Endothelial cell of umbilical vein (primary cell): ENCODE measurements around the gene MS4A10. TPM values are rescaled to one million over a fixed set of nuclear protein-coding genes. Genes with fewer than 3 reads are reported as not detected.

Source experiments
- BruUV-seq: library from RNA; stranded (reverse); fragments of 400-500 nt; replicated peaks from 2 replicates; lab custom pipeline; 2021; lab: Mats Ljungman, UMichigan
- CTCF ChIA-PET: fragments of 300-600, 350-600 bp; sonication (Branson Sonifier 250); formaldehyde crosslinking; loops from one replicate; lab custom pipeline; 2021; ENCODE audit warnings: antibody characterized with exemption, inconsistent platforms; lab: Charles Lee
- POLR2A ChIA-PET: fragments of 300-600, 350-600 bp; sonication (Branson Sonifier 250); formaldehyde crosslinking; loops from one replicate; lab custom pipeline; 2021; ENCODE audit warnings: antibody characterized with exemption, inconsistent platforms; lab: Charles Lee
- DNase-seq: peaks from one replicate; pipeline ENCODE4 v3.0.0-alpha.2; 2011; ENCODE audit warnings: low read depth, low spot score
- FAIRE-seq: peaks from 2 replicates; lab custom pipeline; 2011; peaks lifted over from hg19 to GRCh38; lab: Jason Lieb, UNC
- H2AFZ ChIP-seq: 2 replicates; pipeline ENCODE4 v1.6.0; 2012; ENCODE audit warnings: low read depth, low read length, control low read depth, inconsistent platforms
- H3K27ac ChIP-seq: 2 replicates; pipeline ENCODE4 v1.5.1; 2011; ENCODE audit warnings: low read depth, mild to moderate bottlenecking, control low read depth, low read length, moderate library complexity; ENCODE audit not compliant: insufficient read depth
- H3K27me3 ChIP-seq, 2 experiments: 2 replicates each; pipeline versions ENCODE4 v1.6.0 to v1.6.1; 2011; ENCODE audit warnings: low read length in 2 of 2, mixed read lengths in 1 of 2; ENCODE audit not compliant: control insufficient read depth in 2 of 2, insufficient read depth in 2 of 2
- H3K36me3 ChIP-seq, 2 experiments: 2 replicates in 1 of 2; 3 replicates in 1 of 2; pipeline ENCODE4 v1.5.1; 2011; ENCODE audit warnings: low read length in 2 of 2, mild to moderate bottlenecking in 1 of 2, moderate library complexity in 1 of 2; ENCODE audit not compliant: control insufficient read depth in 2 of 2, insufficient read depth in 2 of 2; ENCODE audit errors: extremely low read depth in 1 of 2
- H3K4me1 ChIP-seq: 3 replicates; pipeline ENCODE4 v1.5.1; 2011; ENCODE audit warnings: mild to moderate bottlenecking, low read length; ENCODE audit not compliant: control insufficient read depth, insufficient read depth; ENCODE audit errors: extremely low read depth
- H3K4me2 ChIP-seq: 2 replicates; pipeline ENCODE4 v1.6.1; 2011; ENCODE audit warnings: low read length, control low read depth, mixed read lengths; ENCODE audit not compliant: insufficient read depth
- H3K4me3 ChIP-seq, 3 experiments: fragments of 200-600 bp in 1 of 3; sonication (generic), shearing (Covaris generic) in 1 of 3; replicated peaks in 1 of 3; 2 replicates each; pipeline ENCODE4 v1.5.1; 2011 to 2016; ENCODE audit warnings: control low read depth in 3 of 3, low read length in 3 of 3, mild to moderate bottlenecking in 2 of 3, inconsistent platforms in 1 of 3, low read depth in 1 of 3, moderate library complexity in 1 of 3; ENCODE audit not compliant: insufficient read depth in 1 of 3
- H3K79me2 ChIP-seq: 2 replicates; pipeline ENCODE4 v1.6.0; 2012; ENCODE audit warnings: low read length, inconsistent platforms; ENCODE audit not compliant: control insufficient read depth, insufficient read depth
- H3K9ac ChIP-seq: replicated peaks from 2 replicates; pipeline ENCODE3; 2011; ENCODE audit warnings: low read length, control low read depth; ENCODE audit not compliant: insufficient read depth; ENCODE audit errors: extremely low read depth
- H3K9me1 ChIP-seq: replicated peaks from 3 replicates; pipeline ENCODE4 v1.6.0; 2011; ENCODE audit warnings: mild to moderate bottlenecking, low read length; ENCODE audit not compliant: control insufficient read depth, insufficient read depth; ENCODE audit errors: extremely low read depth
- H3K9me3 ChIP-seq: replicated peaks from 2 replicates; pipeline ENCODE4 v1.5.1; 2012; ENCODE audit warnings: low read length, inconsistent platforms; ENCODE audit not compliant: control insufficient read depth, insufficient read depth
- H4K20me1 ChIP-seq: replicated peaks from 2 replicates; pipeline ENCODE3; 2011; ENCODE audit warnings: mild to moderate bottlenecking, low read length; ENCODE audit not compliant: control insufficient read depth, insufficient read depth; ENCODE audit errors: extremely low read depth
- EZH2 ChIP-seq: IDR thresholded peaks from 2 replicates; pipeline ENCODE4 v1.6.1; 2012; ENCODE audit warnings: borderline replicate concordance, low read depth, mild to moderate bottlenecking, moderate library complexity, low read length, inconsistent platforms; ENCODE audit not compliant: severe bottlenecking
- FOS ChIP-seq: IDR thresholded peaks from 2 replicates; pipeline ENCODE4 v1.6.1; 2011; ENCODE audit warnings: mild to moderate bottlenecking, low read length, moderate library complexity, borderline replicate concordance; ENCODE audit not compliant: insufficient read depth
- GATA2 ChIP-seq: IDR thresholded peaks from 2 replicates; pipeline ENCODE4 v1.7.0; 2011; ENCODE audit warnings: low read depth, mild to moderate bottlenecking, moderate library complexity, mixed read lengths, low read length; ENCODE audit not compliant: insufficient read length, insufficient read depth
- JUN ChIP-seq: IDR thresholded peaks from 2 replicates; pipeline ENCODE4 v1.6.1; 2011; ENCODE audit warnings: borderline replicate concordance, low read depth; ENCODE audit not compliant: insufficient read length, insufficient read depth
- MYC ChIP-seq: IDR thresholded peaks from one replicate; pipeline ENCODE4 v1.6.1; 2011; ENCODE audit warnings: mild to moderate bottlenecking, low read depth, low read length
- POLR2A ChIP-seq: IDR thresholded peaks from 2 replicates; pipeline ENCODE4 v1.6.1; 2012; ENCODE audit warnings: low read depth, mild to moderate bottlenecking, control low read depth, low read length
- POLR2AphosphoS5 ChIP-seq: IDR thresholded peaks from 2 replicates; pipeline ENCODE4 v1.6.1; 2012; ENCODE audit warnings: low read depth, mild to moderate bottlenecking, control low read depth, low read length, moderate library complexity; ENCODE audit not compliant: insufficient read depth
- dilution Hi-C: fragments of 300-500 bp; cut with MboI; formaldehyde crosslinking; loops from one replicate; pipeline ENCODE4 v1.15.0; 2019; ENCODE audit warnings: low sequenced_read_pairs; ENCODE audit not compliant: extremely low pct_ligation_motif_present
- intact Hi-C: fragments of 100-400 bp; cut with micrococcal nuclease; formaldehyde crosslinking; loops from one replicate; pipeline ENCODE4 v1.10.0; 2022
- polyA plus RNA-seq, 4 experiments: library from polyadenylated mRNA; depleted of rRNA in 3 of 4; stranded (reverse) in 3 of 4; unstranded in 1 of 4; fragments of >200 nt; gene quantifications; 2 replicates each; pipeline versions ENCODE4 v1.2.1 to v1.2.3, GENCODE V29; 2011 to 2012; ENCODE audit warnings: missing spikeins in 1 of 4
- total RNA-seq: library from RNA; stranded (reverse); gene quantifications from 2 replicates; pipeline ENCODE4 v1.2.3, GENCODE V29; 2021
- TF ChIP-seq, protein P1 (sequence below), 2 donors: IDR thresholded peaks; 1 replicate in 1 of 2; 2 replicates in 1 of 2; pipeline ENCODE4 v1.5.1; 2011; ENCODE audit warnings: low read length in 2 of 2, mild to moderate bottlenecking in 2 of 2, moderate library complexity in 2 of 2, control low read depth in 1 of 2, inconsistent platforms in 1 of 2, low read depth in 1 of 2; ENCODE audit not compliant: insufficient read depth in 1 of 2; ENCODE audit errors: extremely low read depth in 1 of 2
- TF ChIP-seq, protein P2 (sequence below): IDR thresholded peaks from 2 replicates; pipeline ENCODE4 v1.6.1; 2011; ENCODE audit not compliant: insufficient read depth, insufficient read length

MS4A10 gene
- total and polyA plus RNA-seq, 2 donors (not counting 3 experiments of a cell fraction or from before 2014, with no cell fraction given), result not detected

DNA sequence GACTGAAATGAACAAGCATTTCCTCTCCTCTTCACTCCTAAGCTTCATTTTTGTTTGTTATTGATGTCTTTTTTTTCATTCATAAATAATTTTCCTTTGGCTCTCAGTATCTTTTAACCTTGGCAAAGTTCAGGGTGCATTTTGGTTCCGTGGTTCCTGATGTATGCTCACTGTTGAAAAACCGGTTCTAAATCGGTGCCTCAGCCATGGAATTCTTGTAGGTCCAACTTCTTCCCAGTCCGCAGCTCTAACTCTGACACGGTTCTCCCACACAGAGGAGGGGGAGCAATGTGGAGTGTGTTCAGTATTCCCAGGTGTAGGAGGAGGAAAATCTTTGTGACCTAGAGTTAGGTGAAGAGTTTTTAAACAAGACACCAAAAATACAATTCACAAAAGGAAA, 41.0 kb upstream of the MS4A10 start:
- CTCF ChIA-PET, result no interaction called here
- Histone ChIP-seq H2AFZ (no peak overlapping the region), H3K4me3 (no peak overlapping the region), H3K27me3 (peaks cover 0 to 5% of the 10 kb centered on the region in 2 experiments), H3K36me3 (no peaks in the 10 kb centered on the region), H3K4me2 (no peak overlapping the region), H3K9me1 (no peaks in the 10 kb centered on the region), H3K27ac (no peak overlapping the region), H3K9me3 (no peaks in the 10 kb centered on the region), H3K79me2 (no peaks in the 10 kb centered on the region), H4K20me1 (no peaks in the 10 kb centered on the region), H3K4me1 (no peaks in the 10 kb centered on the region), H3K9ac (no peak overlapping the region)
- BruUV-seq, result no TSS peak
- FAIRE-seq, result no peak
- no peak for DNase-seq
- intact Hi-C loops, result no loop called here
- POLR2A ChIA-PET, result no interaction called here
- dilution Hi-C loops, result no loop called here
- no peak for TF ChIP-seq POLR2AphosphoS5
- TF ChIP-seq EZH2, result no peak
- no peak for TF ChIP-seq GATA2
- no peak for TF ChIP-seq FOS
- TF ChIP-seq, protein P1, sequence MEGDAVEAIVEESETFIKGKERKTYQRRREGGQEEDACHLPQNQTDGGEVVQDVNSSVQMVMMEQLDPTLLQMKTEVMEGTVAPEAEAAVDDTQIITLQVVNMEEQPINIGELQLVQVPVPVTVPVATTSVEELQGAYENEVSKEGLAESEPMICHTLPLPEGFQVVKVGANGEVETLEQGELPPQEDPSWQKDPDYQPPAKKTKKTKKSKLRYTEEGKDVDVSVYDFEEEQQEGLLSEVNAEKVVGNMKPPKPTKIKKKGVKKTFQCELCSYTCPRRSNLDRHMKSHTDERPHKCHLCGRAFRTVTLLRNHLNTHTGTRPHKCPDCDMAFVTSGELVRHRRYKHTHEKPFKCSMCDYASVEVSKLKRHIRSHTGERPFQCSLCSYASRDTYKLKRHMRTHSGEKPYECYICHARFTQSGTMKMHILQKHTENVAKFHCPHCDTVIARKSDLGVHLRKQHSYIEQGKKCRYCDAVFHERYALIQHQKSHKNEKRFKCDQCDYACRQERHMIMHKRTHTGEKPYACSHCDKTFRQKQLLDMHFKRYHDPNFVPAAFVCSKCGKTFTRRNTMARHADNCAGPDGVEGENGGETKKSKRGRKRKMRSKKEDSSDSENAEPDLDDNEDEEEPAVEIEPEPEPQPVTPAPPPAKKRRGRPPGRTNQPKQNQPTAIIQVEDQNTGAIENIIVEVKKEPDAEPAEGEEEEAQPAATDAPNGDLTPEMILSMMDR (IDR thresholded peaks at IDR 0.05; ENCODE audit: extremely low read depth in 1 of 2, insufficient read depth in 1 of 2, low read depth in 1 of 2, low read length in 2 of 2), result no peak
- TF ChIP-seq POLR2A, result no peak
- TF ChIP-seq, protein P2, sequence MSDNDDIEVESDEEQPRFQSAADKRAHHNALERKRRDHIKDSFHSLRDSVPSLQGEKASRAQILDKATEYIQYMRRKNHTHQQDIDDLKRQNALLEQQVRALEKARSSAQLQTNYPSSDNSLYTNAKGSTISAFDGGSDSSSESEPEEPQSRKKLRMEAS, result no peak
- TF ChIP-seq MYC, result no peak
- TF ChIP-seq JUN, result no peak
